K562 (cell line): ENCODE measurements around the gene ATRIP. TPM values are rescaled to one million over a fixed set of nuclear protein-coding genes. Genes with fewer than 3 reads are reported as not detected.

Experiments
- BCOR ChIP-seq: fragments of 450-650 bp; IDR thresholded peaks from 2 replicates; pipeline ENCODE4 v1.6.1; 2016
- C11orf30 ChIP-seq: fragments of 450-650 bp; IDR thresholded peaks from 2 replicates; pipeline ENCODE4 v1.6.1; 2016; ENCODE audit warnings: low read depth, mild to moderate bottlenecking
- CBX2 ChIP-seq: fragments of 200-600 bp; sonication (generic); IDR thresholded peaks from one replicate; pipeline ENCODE4 v1.6.1; 2012; ENCODE audit warnings: mild to moderate bottlenecking, low read length, inconsistent platforms; ENCODE audit not compliant: insufficient read depth, poor library complexity, severe bottlenecking
- CEBPZ ChIP-seq: fragments of 150-350 bp; IDR thresholded peaks from 2 replicates; pipeline ENCODE4 v1.6.1; 2014; ENCODE audit warnings: low read depth, mild to moderate bottlenecking, low read length, borderline replicate concordance
- ERF ChIP-seq: fragments of 450-650 bp; formaldehyde crosslinking; IDR thresholded peaks from 2 replicates; pipeline ENCODE4 v1.4.0; 2020; ENCODE audit warnings: mild to moderate bottlenecking, mixed read lengths
- ESRRB ChIP-seq: fragments of 250-450 bp; sonication (Bioruptor Pico); IDR thresholded peaks from 2 replicates; pipeline ENCODE4 v1.5.0; 2020; ENCODE audit warnings: mild to moderate bottlenecking, moderate library complexity, borderline replicate concordance
- ETS2 ChIP-seq: IDR thresholded peaks from 2 replicates; pipeline ENCODE4 v1.6.1; 2016; ENCODE audit warnings: borderline replicate concordance, missing genetic modification characterization, mild to moderate bottlenecking, moderate library complexity, missing compliant biosample characterization; ENCODE audit not compliant: poor library complexity, severe bottlenecking
- ETV6 ChIP-seq, 3 experiments: fragments of 150-350 bp in 1 of 3; sonication (generic) in 1 of 3; formaldehyde crosslinking in 1 of 3; IDR thresholded peaks; 2 replicates each; pipeline versions ENCODE4 v1.6.1 to v1.8.0; 2014 to 2022; ENCODE audit warnings: borderline replicate concordance in 2 of 3, low read depth in 2 of 3, antibody characterized with exemption in 1 of 3, low read length in 1 of 3, mild to moderate bottlenecking in 1 of 3, missing genetic modification reagents in 1 of 3
- LCOR ChIP-seq: sonication (generic); formaldehyde crosslinking; IDR thresholded peaks from 2 replicates; pipeline ENCODE4 v1.8.0; 2022; ENCODE audit warnings: mild to moderate bottlenecking, missing genetic modification reagents
- NCOA4 ChIP-seq: fragments of 450-650 bp; IDR thresholded peaks from 2 replicates; pipeline ENCODE4 v1.6.1; 2018; ENCODE audit warnings: mild to moderate bottlenecking; ENCODE audit not compliant: partially characterized antibody
- NFXL1 ChIP-seq: fragments of 450-650 bp; formaldehyde crosslinking; IDR thresholded peaks from 2 replicates; pipeline ENCODE4 v1.4.0; 2021; ENCODE audit warnings: mild to moderate bottlenecking
- POLR2A ChIP-seq: fragments of 450-650 bp; conservative IDR thresholded peaks from 2 replicates; pipeline ENCODE4 v1.6.1; 2016
- RHOXF2B ChIP-seq: fragments of 250-450 bp; sonication (Bioruptor Pico); conservative IDR thresholded peaks from 2 replicates; pipeline ENCODE4 v1.5.1; 2021
- SMARCA4 ChIP-seq: fragments of 450-650 bp; IDR thresholded peaks from 2 replicates; pipeline ENCODE4 v1.6.1; 2016
- SMARCE1 ChIP-seq: fragments of 450-650 bp; IDR thresholded peaks from 2 replicates; pipeline ENCODE4 v1.7.1; 2016; ENCODE audit warnings: mild to moderate bottlenecking
- SMC3 ChIP-seq: conservative IDR thresholded peaks from 2 replicates; pipeline ENCODE4 v1.6.1; 2011; ENCODE audit warnings: low read depth, low read length, improper control_type of control experiment; ENCODE audit not compliant: insufficient read depth
- SNAPC5 ChIP-seq: fragments of 250-450 bp; sonication (Bioruptor Pico); IDR thresholded peaks from 2 replicates; pipeline ENCODE4 v1.8.0; 2021; ENCODE audit warnings: moderate library complexity, mild to moderate bottlenecking, inconsistent platforms
- SNRNP70 ChIP-seq: fragments of 200-400 bp; formaldehyde crosslinking; optimal IDR thresholded peaks from 2 replicates; pipeline ENCODE3; 2017; ENCODE audit warnings: low read depth, low read length
- TGIF2 ChIP-seq: sonication (generic); formaldehyde crosslinking; IDR thresholded peaks from 2 replicates; pipeline ENCODE4 v1.8.1; 2022; ENCODE audit warnings: mild to moderate bottlenecking, missing genetic modification reagents, moderate library complexity
- THRAP3 ChIP-seq: fragments of 450-650 bp; IDR thresholded peaks from 2 replicates; pipeline ENCODE4 v1.6.1; 2016; ENCODE audit warnings: mild to moderate bottlenecking, inconsistent platforms, borderline replicate concordance
- ZKSCAN8 ChIP-seq: fragments of 200-800 bp; sonication (Bioruptor generic); IDR thresholded peaks from 2 replicates; pipeline ENCODE4 v1.6.1; 2016; ENCODE audit warnings: missing genetic modification characterization, missing compliant biosample characterization
- ZNF124 ChIP-seq: sonication (generic); formaldehyde crosslinking; IDR thresholded peaks from 2 replicates; pipeline ENCODE4 v1.8.1; 2022; ENCODE audit warnings: missing genetic modification reagents
- ZNF586 ChIP-seq: fragments of 450-650 bp; formaldehyde crosslinking; conservative IDR thresholded peaks from 2 replicates; pipeline ENCODE4 v1.4.0; 2020; ENCODE audit warnings: mild to moderate bottlenecking, moderate library complexity
- ZNF589 ChIP-seq: fragments of 200-800 bp; sonication (Bioruptor generic); IDR thresholded peaks from 2 replicates; pipeline ENCODE4 v1.6.1; 2016; ENCODE audit warnings: low read depth, missing genetic modification characterization, missing compliant biosample characterization
- polyA plus RNA-seq, 8 experiments: library from polyadenylated mRNA; depleted of rRNA in 4 of 8; stranded (reverse) in 5 of 8; unstranded in 3 of 8; fragments of >200 nt; fragmentation: Nextera tagmentation in 2 of 8; fragmentation: Illumina TruSeq in 1 of 8; extraction: Ambion mirVana in 2 of 8; extraction: Trizol in 1 of 8; gene quantifications; 2 replicates each; pipeline versions ENCODE4 v1.2.1 to v1.2.3, GENCODE V29; 2011 to 2014; ENCODE audit warnings: inconsistent platforms in 1 of 8, missing spikeins in 1 of 8
- total RNA-seq, 7 experiments: library from RNA; depleted of rRNA in 6 of 7; stranded (reverse); fragments of >200 nt in 6 of 7; fragmentation: Illumina TruSeq in 2 of 7; extraction: Trizol in 2 of 7; gene quantifications; 2 replicates each; pipeline versions ENCODE4 v1.2.1 to v1.2.3, GENCODE V29; 2011 to 2021; ENCODE audit warnings: low replicate concordance in 1 of 7
- TF ChIP-seq, protein P1 (sequence below): fragments of 450-650 bp; IDR thresholded peaks from one replicate; pipeline ENCODE4 v1.6.1; 2018; ENCODE audit warnings: mild to moderate bottlenecking, moderate library complexity; ENCODE audit not compliant: partially characterized antibody

The ATRIP gene
- total and polyA plus RNA-seq, 9 of the 15 experiments (the other 6 are each of a cell fraction or from before 2014, with no cell fraction given), result 1.7 to 15.7 (median 10.5) TPM

DNA sequence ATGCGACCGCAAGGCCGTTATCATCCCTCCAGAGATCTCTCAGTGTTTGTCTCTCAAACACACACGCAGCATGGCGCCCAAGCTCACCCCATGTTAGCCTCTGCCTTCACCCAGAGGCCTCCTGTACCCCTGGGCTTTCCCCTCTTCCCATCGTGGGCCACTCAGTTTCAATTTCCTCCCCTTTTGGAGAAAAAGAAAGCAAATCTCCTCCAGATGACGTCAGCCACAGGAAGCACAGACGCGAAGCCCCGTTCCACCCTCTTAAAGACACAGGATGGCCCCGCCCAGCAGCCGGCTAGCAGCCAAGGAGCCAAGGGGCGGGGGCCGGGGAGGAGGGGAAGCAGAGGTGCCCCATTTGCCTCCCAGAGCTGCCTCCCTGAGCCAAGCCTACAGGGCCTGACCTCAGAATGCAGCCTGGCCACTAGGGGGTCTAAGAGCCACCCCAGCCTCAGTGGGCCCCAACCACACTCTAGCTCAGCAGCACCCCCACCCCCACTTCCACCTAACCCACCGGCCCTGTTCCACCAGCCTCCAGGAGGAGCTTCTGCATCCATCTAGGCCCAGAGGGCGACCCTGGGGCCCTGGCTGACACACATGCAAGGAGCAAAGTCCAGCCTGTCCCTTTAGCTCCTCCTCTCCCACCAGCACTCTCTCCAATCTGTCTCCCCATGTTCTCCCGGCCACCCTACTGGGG lies 26.5 kb downstream of the ATRIP start (continued):
- TF ChIP-seq SNRNP70 (no peak), ETV6 (IDR thresholded peaks at IDR 0.05; ENCODE audit: borderline replicate concordance in 1 of 2, low read depth in 2 of 2, low read length in 1 of 2) (no peak), ETV6 (CRISPR knock-in tag; IDR thresholded peaks at IDR 0.05; ENCODE audit: borderline replicate concordance) (no peak), ERF (CRISPR knock-in tag) (no peak), POLR2A (peak; percentile 88), SMC3 (no peak), ESRRB (CRISPR knock-in tag) (no peak), ZNF589 (peak; percentile 20; the same call in 1 of the 2 replicates), TGIF2 (CRISPR knock-in tag) (no peak), ETS2 (tag) (no peak), SMARCA4 (peak; percentile 45), LCOR (CRISPR knock-in tag) (no peak), RHOXF2B (no peak), BCOR (no peak), NFXL1 (no peak), THRAP3 (no peak), SNAPC5 (CRISPR knock-in tag) (no peak), ZKSCAN8 (CRISPR knock-in tag) (no peak), C11orf30 (no peak), CEBPZ (no peak), ZNF586 (CRISPR knock-in tag) (no peak), ZNF124 (CRISPR knock-in tag) (no peak), CBX2 (no peak), SMARCE1 (peak; percentile 56; the same call in 1 of the 2 replicates), NCOA4 (no peak)
- TF ChIP-seq, protein P1, sequence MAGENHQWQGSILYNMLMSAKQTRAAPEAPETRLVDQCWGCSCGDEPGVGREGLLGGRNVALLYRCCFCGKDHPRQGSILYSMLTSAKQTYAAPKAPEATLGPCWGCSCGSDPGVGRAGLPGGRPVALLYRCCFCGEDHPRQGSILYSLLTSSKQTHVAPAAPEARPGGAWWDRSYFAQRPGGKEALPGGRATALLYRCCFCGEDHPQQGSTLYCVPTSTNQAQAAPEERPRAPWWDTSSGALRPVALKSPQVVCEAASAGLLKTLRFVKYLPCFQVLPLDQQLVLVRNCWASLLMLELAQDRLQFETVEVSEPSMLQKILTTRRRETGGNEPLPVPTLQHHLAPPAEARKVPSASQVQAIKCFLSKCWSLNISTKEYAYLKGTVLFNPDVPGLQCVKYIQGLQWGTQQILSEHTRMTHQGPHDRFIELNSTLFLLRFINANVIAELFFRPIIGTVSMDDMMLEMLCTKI, result no peak
